ENCODE data around the gene TSPAN32.

DNA sequence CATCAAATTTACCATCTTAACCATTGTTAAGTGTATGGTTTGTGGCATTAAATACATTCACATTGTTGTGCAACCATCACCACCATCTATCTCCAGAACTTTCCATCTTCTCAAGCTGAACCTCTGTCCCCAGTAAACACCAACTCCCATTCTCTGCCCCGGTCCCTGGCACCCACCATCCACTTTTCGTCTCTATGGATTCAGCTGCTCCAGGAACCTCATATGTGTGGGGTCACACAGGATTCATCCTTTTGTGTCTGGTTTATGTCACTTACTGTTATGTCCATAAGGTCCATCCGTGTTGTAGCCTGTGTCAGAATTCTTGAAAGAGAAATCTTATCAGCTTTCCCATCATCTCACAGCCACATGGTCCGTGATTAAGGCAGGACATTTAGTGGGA is 16.3 kb downstream of the TSPAN32 start:
- TF ChIP-seq POLR2AphosphoS5 (IDR thresholded peaks at IDR 0.05; ENCODE audit: low read depth, low read length) (no peak), TAF1 (IDR thresholded peaks at IDR 0.05; ENCODE audit: low read depth, low read length) (no peak), POLR2A (IDR thresholded peaks at IDR 0.05; ENCODE audit: low read depth, low read length) (no peak)
